GM23338 (cell line): ENCODE results near the gene LMBR1. TPM values are rescaled to one million over a fixed set of nuclear protein-coding genes. Genes with fewer than 3 reads are reported as not detected.

Experiments used
- ATAC-seq: fragments of 200-7000 bp; cut with Tn5 transposase; 3 replicates; pipeline ENCODE4 v1.9.1; 2020
- DNase-seq: peaks from one replicate; pipeline ENCODE4 v3.0.0-alpha.2; 2015; ENCODE audit warnings: low spot score
- H2AFZ ChIP-seq: fragments of 200-600 bp; sonication (generic); 2 replicates; pipeline ENCODE4 v1.8.0; 2016; ENCODE audit warnings: antibody characterized with exemption, mild to moderate bottlenecking, moderate library complexity
- H3F3A ChIP-seq: fragments of 200-600 bp; sonication (generic); replicated peaks from 2 replicates; pipeline ENCODE4 v1.8.0; 2017; ENCODE audit warnings: antibody characterized with exemption, mixed run types, low read depth
- H3K27ac ChIP-seq: fragments of 200-600 bp; sonication (generic); 2 replicates; pipeline ENCODE4 v1.6.1; 2016; ENCODE audit warnings: low read depth
- H3K27me3 ChIP-seq: fragments of 200-600 bp; sonication (generic); 2 replicates; pipeline ENCODE4 v1.8.0; 2016; ENCODE audit warnings: mild to moderate bottlenecking, mixed run types, moderate library complexity; ENCODE audit not compliant: insufficient read depth
- H3K36me3 ChIP-seq: fragments of 200-600 bp; sonication (generic); 2 replicates; pipeline ENCODE4 v1.8.0; 2016; ENCODE audit warnings: mild to moderate bottlenecking; ENCODE audit not compliant: insufficient read depth
- H3K4me1 ChIP-seq: fragments of 200-600 bp; sonication (generic); 2 replicates; pipeline ENCODE4 v1.8.0; 2016; ENCODE audit warnings: mild to moderate bottlenecking, moderate library complexity; ENCODE audit not compliant: insufficient read depth
- H3K4me2 ChIP-seq: fragments of 200-600 bp; sonication (generic); 2 replicates; pipeline ENCODE4 v1.7.1; 2017; ENCODE audit warnings: mixed run types
- H3K4me3 ChIP-seq: fragments of 200-600 bp; sonication (generic); 2 replicates; pipeline ENCODE4 v1.6.1; 2016; ENCODE audit warnings: mixed run types
- H3K79me2 ChIP-seq: fragments of 200-600 bp; sonication (generic); replicated peaks from 2 replicates; pipeline ENCODE4 v1.8.0; 2017; ENCODE audit warnings: mild to moderate bottlenecking; ENCODE audit not compliant: insufficient read depth
- H3K9me2 ChIP-seq: fragments of 200-600 bp; sonication (generic); 2 replicates; pipeline ENCODE4 v1.8.0; 2017; ENCODE audit not compliant: insufficient read depth
- H4K20me1 ChIP-seq: fragments of 200-600 bp; sonication (generic); replicated peaks from 2 replicates; pipeline ENCODE4 v1.8.0; 2017; ENCODE audit warnings: mild to moderate bottlenecking; ENCODE audit not compliant: insufficient read depth
- H3K27ac Mint-ChIP-seq: 2 replicates; pipeline ENCODE4 v1.8.0; 2020; ENCODE audit warnings: inconsistent platforms, mild to moderate bottlenecking, moderate library complexity, mixed read lengths
- H3K27me3 Mint-ChIP-seq: 3 replicates; pipeline ENCODE4 v1.8.0; 2022; ENCODE audit warnings: low read depth, mild to moderate bottlenecking, moderate library complexity, mixed read lengths, inconsistent platforms; ENCODE audit not compliant: insufficient read depth, poor library complexity
- H3K36me3 Mint-ChIP-seq: 3 replicates; pipeline ENCODE4 v1.8.0; 2021; ENCODE audit warnings: low read depth, mild to moderate bottlenecking, inconsistent platforms, moderate library complexity, mixed read lengths
- H3K4me1 Mint-ChIP-seq: 3 replicates; pipeline ENCODE4 v1.8.0; 2020; ENCODE audit warnings: mild to moderate bottlenecking, inconsistent platforms, mixed read lengths
- H3K4me3 Mint-ChIP-seq: 3 replicates; pipeline ENCODE4 v1.8.0; 2021; ENCODE audit warnings: moderate library complexity, mild to moderate bottlenecking, inconsistent platforms, mixed read lengths
- H3K9me3 Mint-ChIP-seq: 3 replicates; pipeline ENCODE4 v1.8.0; 2020; ENCODE audit warnings: moderate library complexity, mild to moderate bottlenecking, inconsistent platforms, mixed read lengths
- CREB1 ChIP-seq: fragments of 250-450 bp; sonication (Bioruptor Pico); IDR thresholded peaks from 2 replicates; pipeline ENCODE4 v1.5.0; 2020; ENCODE audit warnings: low read depth, mild to moderate bottlenecking, moderate library complexity
- EZH2phosphoT487 ChIP-seq: fragments of 200-600 bp; sonication (generic); IDR thresholded peaks from one replicate; pipeline ENCODE4 v1.8.1; 2018; ENCODE audit warnings: antibody characterized with exemption; ENCODE audit not compliant: unreplicated experiment
- JUNB ChIP-seq: IDR thresholded peaks from one replicate; pipeline ENCODE4 v1.6.1; 2016; ENCODE audit warnings: antibody characterized with exemption; ENCODE audit not compliant: unreplicated experiment
- NANOG ChIP-seq: IDR thresholded peaks from 2 replicates; pipeline ENCODE4 v1.6.1; 2016; ENCODE audit warnings: antibody characterized with exemption, borderline replicate concordance
- POLR2AphosphoS5 ChIP-seq: IDR thresholded peaks from 2 replicates; pipeline ENCODE4 v1.6.1; 2016; ENCODE audit warnings: antibody characterized with exemption, low read depth
- STAT1 ChIP-seq: IDR thresholded peaks from one replicate; pipeline ENCODE4 v1.6.1; 2016; ENCODE audit warnings: antibody characterized with exemption; ENCODE audit not compliant: unreplicated experiment
- ZNF114 ChIP-seq: fragments of 250-450 bp; sonication (Bioruptor Pico); IDR thresholded peaks from 2 replicates; pipeline ENCODE4 v1.5.0; 2020; ENCODE audit warnings: mild to moderate bottlenecking, moderate library complexity
- polyA plus RNA-seq: library from polyadenylated mRNA; unstranded; fragments of >200 nt; fragmentation: Nextera tagmentation; extraction: Ambion mirVana; gene quantifications from 2 replicates; pipeline ENCODE4 v1.2.1, GENCODE V29; 2016
- total RNA-seq: library from RNA; depleted of rRNA; stranded (reverse); fragments of >200 nt; shearing (Covaris generic); gene quantifications from 2 replicates; pipeline ENCODE4 v1.2.3, GENCODE V29; 2014
- TF ChIP-seq, protein P1 (sequence below): IDR thresholded peaks from one replicate; pipeline ENCODE4 v1.6.1; 2018; ENCODE audit warnings: antibody characterized with exemption; ENCODE audit not compliant: unreplicated experiment
- TF ChIP-seq, protein P2 (sequence below): IDR thresholded peaks from 2 replicates; pipeline ENCODE4 v1.6.1; 2016; ENCODE audit warnings: antibody characterized with exemption
- TF ChIP-seq, protein P3 (sequence below), 2 experiments: fragments of 200-600 bp in 1 of 2; sonication (generic) in 1 of 2; conservative IDR thresholded peaks; 2 replicates each; pipeline versions ENCODE4 v1.5.1 to v1.6.1; 2016 to 2017; ENCODE audit warnings: antibody characterized with exemption in 2 of 2, low read depth in 2 of 2, mild to moderate bottlenecking in 2 of 2, moderate library complexity in 1 of 2

The LMBR1 gene
- total and polyA plus RNA-seq, 2 experiments from 2014 or later: 21.8 to 90.1 TPM

DNA sequence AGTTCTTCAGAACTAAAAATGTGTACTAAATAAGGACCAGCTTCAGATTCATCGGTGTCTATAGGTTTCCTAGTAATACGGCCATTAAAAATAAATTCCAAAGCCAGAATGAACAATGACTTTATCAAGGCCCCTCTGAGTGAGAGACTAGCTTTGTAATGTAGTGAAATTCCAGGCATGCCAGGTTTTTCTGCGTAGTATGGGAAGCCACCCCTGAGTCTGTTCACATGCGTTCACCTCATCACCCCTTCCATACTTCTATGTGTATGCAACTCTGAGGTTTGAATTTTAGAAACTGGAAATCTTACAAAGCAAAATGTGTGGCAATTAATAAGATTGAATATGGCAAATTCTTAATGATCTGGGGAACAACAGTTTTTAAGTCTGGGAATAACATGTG is 227.9 kb downstream of the LMBR1 start:
- Histone ChIP-seq H3F3A (no peaks in the 10 kb centered on the region), H4K20me1 (no peaks in the 10 kb centered on the region), H2AFZ (no peak overlapping the region), H3K27ac (peak overlapping the region; percentile 64; the same call in 1 of the 2 replicates), H3K4me3 (no peak overlapping the region), H3K4me1 (peaks cover 16% of the 10 kb centered on the region; the same call in 1 of the 2 replicates), H3K9me2 (no peaks in the 10 kb centered on the region), H3K79me2 (no peaks in the 10 kb centered on the region), H3K4me2 (no peak overlapping the region; the same call in 1 of the 2 replicates), H3K36me3 (no peaks in the 10 kb centered on the region), H3K27me3 (no peaks in the 10 kb centered on the region)
- DNase-seq (peak; percentile 82), ATAC-seq (peak; percentile 70)
- Mint-ChIP-seq H3K4me1 (peaks cover 35% of the 10 kb centered on the region), H3K27me3 (no peaks in the 10 kb centered on the region), H3K4me3 (no peak overlapping the region), H3K9me3 (no peaks in the 10 kb centered on the region), H3K27ac (peak overlapping the region; percentile 89), H3K36me3 (peaks cover 5% of the 10 kb centered on the region; the same call in 2 of the 3 replicates)
- TF ChIP-seq, protein P1, sequence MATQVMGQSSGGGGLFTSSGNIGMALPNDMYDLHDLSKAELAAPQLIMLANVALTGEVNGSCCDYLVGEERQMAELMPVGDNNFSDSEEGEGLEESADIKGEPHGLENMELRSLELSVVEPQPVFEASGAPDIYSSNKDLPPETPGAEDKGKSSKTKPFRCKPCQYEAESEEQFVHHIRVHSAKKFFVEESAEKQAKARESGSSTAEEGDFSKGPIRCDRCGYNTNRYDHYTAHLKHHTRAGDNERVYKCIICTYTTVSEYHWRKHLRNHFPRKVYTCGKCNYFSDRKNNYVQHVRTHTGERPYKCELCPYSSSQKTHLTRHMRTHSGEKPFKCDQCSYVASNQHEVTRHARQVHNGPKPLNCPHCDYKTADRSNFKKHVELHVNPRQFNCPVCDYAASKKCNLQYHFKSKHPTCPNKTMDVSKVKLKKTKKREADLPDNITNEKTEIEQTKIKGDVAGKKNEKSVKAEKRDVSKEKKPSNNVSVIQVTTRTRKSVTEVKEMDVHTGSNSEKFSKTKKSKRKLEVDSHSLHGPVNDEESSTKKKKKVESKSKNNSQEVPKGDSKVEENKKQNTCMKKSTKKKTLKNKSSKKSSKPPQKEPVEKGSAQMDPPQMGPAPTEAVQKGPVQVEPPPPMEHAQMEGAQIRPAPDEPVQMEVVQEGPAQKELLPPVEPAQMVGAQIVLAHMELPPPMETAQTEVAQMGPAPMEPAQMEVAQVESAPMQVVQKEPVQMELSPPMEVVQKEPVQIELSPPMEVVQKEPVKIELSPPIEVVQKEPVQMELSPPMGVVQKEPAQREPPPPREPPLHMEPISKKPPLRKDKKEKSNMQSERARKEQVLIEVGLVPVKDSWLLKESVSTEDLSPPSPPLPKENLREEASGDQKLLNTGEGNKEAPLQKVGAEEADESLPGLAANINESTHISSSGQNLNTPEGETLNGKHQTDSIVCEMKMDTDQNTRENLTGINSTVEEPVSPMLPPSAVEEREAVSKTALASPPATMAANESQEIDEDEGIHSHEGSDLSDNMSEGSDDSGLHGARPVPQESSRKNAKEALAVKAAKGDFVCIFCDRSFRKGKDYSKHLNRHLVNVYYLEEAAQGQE: no peak
- TF ChIP-seq, protein P2, sequence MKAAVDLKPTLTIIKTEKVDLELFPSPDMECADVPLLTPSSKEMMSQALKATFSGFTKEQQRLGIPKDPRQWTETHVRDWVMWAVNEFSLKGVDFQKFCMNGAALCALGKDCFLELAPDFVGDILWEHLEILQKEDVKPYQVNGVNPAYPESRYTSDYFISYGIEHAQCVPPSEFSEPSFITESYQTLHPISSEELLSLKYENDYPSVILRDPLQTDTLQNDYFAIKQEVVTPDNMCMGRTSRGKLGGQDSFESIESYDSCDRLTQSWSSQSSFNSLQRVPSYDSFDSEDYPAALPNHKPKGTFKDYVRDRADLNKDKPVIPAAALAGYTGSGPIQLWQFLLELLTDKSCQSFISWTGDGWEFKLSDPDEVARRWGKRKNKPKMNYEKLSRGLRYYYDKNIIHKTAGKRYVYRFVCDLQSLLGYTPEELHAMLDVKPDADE: no peak
- TF ChIP-seq STAT1: no peak
- no peak for TF ChIP-seq ZNF114 (CRISPR knock-in tag)
- TF ChIP-seq CREB1: peak; percentile 39; the same call in 1 of the 2 replicates
- TF ChIP-seq JUNB: no peak
- TF ChIP-seq NANOG: no peak

GRCh38 chr7:156662277-156662676 is 230.7 kb downstream of the LMBR1 start:
- no peaks in the 10 kb centered on the region for H3K36me3 Mint-ChIP-seq
- no peaks in the 10 kb centered on the region for H3F3A ChIP-seq
- ATAC-seq (no peak), DNase-seq (no peak)
- H3K4me3 ChIP-seq: no peak overlapping the region
- peaks cover 10% of the 10 kb centered on the region; the same call in 1 of the 2 replicates for H3K4me1 ChIP-seq
- no peaks in the 10 kb centered on the region for H3K79me2 ChIP-seq
- no peaks in the 10 kb centered on the region for H3K27me3 ChIP-seq
- H3K4me3 Mint-ChIP-seq: no peak overlapping the region
- no peaks in the 10 kb centered on the region for H3K9me2 ChIP-seq
- H3K9me3 Mint-ChIP-seq: no peaks in the 10 kb centered on the region
- H3K27ac Mint-ChIP-seq: no peak overlapping the region
- no peak overlapping the region for H3K27ac ChIP-seq
- peaks cover 3% of the 10 kb centered on the region for H3K27me3 Mint-ChIP-seq
- no peak overlapping the region for H3K4me2 ChIP-seq
- no peaks in the 10 kb centered on the region for H3K36me3 ChIP-seq
- no peaks in the 10 kb centered on the region for H4K20me1 ChIP-seq
- H2AFZ ChIP-seq: no peak overlapping the region
- peaks cover 34% of the 10 kb centered on the region for H3K4me1 Mint-ChIP-seq
- no peak for TF ChIP-seq EZH2phosphoT487
- no peak for TF ChIP-seq NANOG
- TF ChIP-seq, protein P3, sequence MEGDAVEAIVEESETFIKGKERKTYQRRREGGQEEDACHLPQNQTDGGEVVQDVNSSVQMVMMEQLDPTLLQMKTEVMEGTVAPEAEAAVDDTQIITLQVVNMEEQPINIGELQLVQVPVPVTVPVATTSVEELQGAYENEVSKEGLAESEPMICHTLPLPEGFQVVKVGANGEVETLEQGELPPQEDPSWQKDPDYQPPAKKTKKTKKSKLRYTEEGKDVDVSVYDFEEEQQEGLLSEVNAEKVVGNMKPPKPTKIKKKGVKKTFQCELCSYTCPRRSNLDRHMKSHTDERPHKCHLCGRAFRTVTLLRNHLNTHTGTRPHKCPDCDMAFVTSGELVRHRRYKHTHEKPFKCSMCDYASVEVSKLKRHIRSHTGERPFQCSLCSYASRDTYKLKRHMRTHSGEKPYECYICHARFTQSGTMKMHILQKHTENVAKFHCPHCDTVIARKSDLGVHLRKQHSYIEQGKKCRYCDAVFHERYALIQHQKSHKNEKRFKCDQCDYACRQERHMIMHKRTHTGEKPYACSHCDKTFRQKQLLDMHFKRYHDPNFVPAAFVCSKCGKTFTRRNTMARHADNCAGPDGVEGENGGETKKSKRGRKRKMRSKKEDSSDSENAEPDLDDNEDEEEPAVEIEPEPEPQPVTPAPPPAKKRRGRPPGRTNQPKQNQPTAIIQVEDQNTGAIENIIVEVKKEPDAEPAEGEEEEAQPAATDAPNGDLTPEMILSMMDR (conservative IDR thresholded peaks at IDR 0.05; ENCODE audit: low read depth in 2 of 2): no peak
- no peak for TF ChIP-seq POLR2AphosphoS5
- no peak for TF ChIP-seq STAT1
- no peak for TF ChIP-seq JUNB
